Sigmoid colon (tissue), 4 donors: Measurements from ENCODE around the gene CDKAL1.

Experiments
- POLR2AphosphoS5 ChIP-seq, 4 donors: sonication (generic); formaldehyde crosslinking; IDR thresholded peaks; one replicate each; pipeline ENCODE4 v1.6.1; 2017; ENCODE audit warnings: antibody characterized with exemption in 4 of 4
- TF ChIP-seq, protein P1 (sequence below), 4 experiments: fragments of 450-650 bp in 3 of 4; fragments of 200-600 bp in 1 of 4; IDR thresholded peaks; one replicate each; pipeline ENCODE4 v1.5.1; 2016 to 2019; ENCODE audit warnings: antibody characterized with exemption in 4 of 4, mild to moderate bottlenecking in 3 of 4, moderate library complexity in 2 of 4

DNA sequence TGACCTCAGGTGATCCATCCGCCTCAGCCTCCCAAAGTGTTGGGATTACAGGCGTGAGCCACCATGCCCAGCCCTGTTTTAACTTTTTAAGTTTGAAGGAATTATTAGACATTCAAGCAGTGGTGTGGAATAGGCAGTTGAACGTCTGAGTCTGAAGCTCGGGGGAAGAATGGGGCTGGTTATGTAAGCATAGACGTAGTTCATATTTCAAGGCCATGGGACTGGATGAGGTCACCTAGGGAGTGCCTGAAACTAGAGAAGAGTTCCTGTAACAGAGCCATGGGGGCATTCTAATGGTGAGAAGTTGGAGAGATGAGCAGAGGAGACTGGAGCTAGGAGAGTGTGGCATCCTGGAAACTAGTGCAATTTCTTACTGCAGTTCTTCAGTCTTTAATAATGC lies 6.4 kb downstream of the CDKAL1 start:
- TF ChIP-seq, protein P1, sequence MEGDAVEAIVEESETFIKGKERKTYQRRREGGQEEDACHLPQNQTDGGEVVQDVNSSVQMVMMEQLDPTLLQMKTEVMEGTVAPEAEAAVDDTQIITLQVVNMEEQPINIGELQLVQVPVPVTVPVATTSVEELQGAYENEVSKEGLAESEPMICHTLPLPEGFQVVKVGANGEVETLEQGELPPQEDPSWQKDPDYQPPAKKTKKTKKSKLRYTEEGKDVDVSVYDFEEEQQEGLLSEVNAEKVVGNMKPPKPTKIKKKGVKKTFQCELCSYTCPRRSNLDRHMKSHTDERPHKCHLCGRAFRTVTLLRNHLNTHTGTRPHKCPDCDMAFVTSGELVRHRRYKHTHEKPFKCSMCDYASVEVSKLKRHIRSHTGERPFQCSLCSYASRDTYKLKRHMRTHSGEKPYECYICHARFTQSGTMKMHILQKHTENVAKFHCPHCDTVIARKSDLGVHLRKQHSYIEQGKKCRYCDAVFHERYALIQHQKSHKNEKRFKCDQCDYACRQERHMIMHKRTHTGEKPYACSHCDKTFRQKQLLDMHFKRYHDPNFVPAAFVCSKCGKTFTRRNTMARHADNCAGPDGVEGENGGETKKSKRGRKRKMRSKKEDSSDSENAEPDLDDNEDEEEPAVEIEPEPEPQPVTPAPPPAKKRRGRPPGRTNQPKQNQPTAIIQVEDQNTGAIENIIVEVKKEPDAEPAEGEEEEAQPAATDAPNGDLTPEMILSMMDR (IDR thresholded peaks at IDR 0.05) = no peak
- TF ChIP-seq POLR2AphosphoS5 (IDR thresholded peaks at IDR 0.05) = no peak
